H1 (cell line): ENCODE results near the gene GPR137.

Experiments
- BCL11A ChIP-seq, 2 experiments: IDR thresholded peaks; one replicate each; pipeline ENCODE4 v1.6.1; 2011; ENCODE audit warnings: low read depth in 2 of 2, low read length in 2 of 2, mild to moderate bottlenecking in 2 of 2
- EP300 ChIP-seq, 2 experiments: IDR thresholded peaks; 1 replicate in 1 of 2; 2 replicates in 1 of 2; pipeline ENCODE4 v1.6.1; 2011 to 2012; ENCODE audit warnings: low read depth in 2 of 2, low read length in 2 of 2, mild to moderate bottlenecking in 2 of 2, borderline replicate concordance in 1 of 2, inconsistent platforms in 1 of 2, moderate library complexity in 1 of 2
- EZH2 ChIP-seq: fragments of 200-600 bp; sonication (generic); IDR thresholded peaks from 2 replicates; pipeline ENCODE4 v1.7.1; 2012; ENCODE audit warnings: low read depth, mild to moderate bottlenecking, moderate library complexity, low read length, inconsistent platforms; ENCODE audit not compliant: severe bottlenecking
- POLR2A ChIP-seq, 2 experiments: IDR thresholded peaks; 1 replicate in 1 of 2; 2 replicates in 1 of 2; pipeline ENCODE4 v1.6.1; 2011; ENCODE audit warnings: low read depth in 2 of 2, low read length in 2 of 2, mild to moderate bottlenecking in 2 of 2; ENCODE audit errors: control extremely low read depth in 1 of 2
- SUZ12 ChIP-seq: fragments of 200-600 bp; sonication (generic); IDR thresholded peaks from 2 replicates; pipeline ENCODE4 v1.6.1; 2012; ENCODE audit warnings: mild to moderate bottlenecking, inconsistent platforms, low read length, moderate library complexity, mixed read lengths
- TAF1 ChIP-seq: IDR thresholded peaks from 2 replicates; pipeline ENCODE4 v1.6.1; 2011; ENCODE audit warnings: mild to moderate bottlenecking, low read depth, low read length
- TF ChIP-seq, protein P1 (sequence below), 3 experiments: IDR thresholded peaks; 1 replicate in 2 of 3; 2 replicates in 1 of 3; pipeline versions ENCODE4 v1.5.1 to v1.6.1; 2011; ENCODE audit warnings: low read length in 3 of 3, mild to moderate bottlenecking in 3 of 3, inconsistent platforms in 2 of 3, low read depth in 1 of 3, moderate library complexity in 1 of 3; ENCODE audit not compliant: insufficient read depth in 1 of 3; ENCODE audit errors: control extremely low read depth in 1 of 3
- TF ChIP-seq, protein P2 (sequence below): IDR thresholded peaks from 2 replicates; pipeline ENCODE4 v1.6.1; 2011; ENCODE audit warnings: low read depth, mild to moderate bottlenecking, low read length; ENCODE audit not compliant: insufficient read depth
- TF ChIP-seq, protein P3 (sequence below): IDR thresholded peaks from 2 replicates; pipeline ENCODE4 v1.6.1; 2011; ENCODE audit warnings: low read length, improper control_type of control experiment

DNA sequence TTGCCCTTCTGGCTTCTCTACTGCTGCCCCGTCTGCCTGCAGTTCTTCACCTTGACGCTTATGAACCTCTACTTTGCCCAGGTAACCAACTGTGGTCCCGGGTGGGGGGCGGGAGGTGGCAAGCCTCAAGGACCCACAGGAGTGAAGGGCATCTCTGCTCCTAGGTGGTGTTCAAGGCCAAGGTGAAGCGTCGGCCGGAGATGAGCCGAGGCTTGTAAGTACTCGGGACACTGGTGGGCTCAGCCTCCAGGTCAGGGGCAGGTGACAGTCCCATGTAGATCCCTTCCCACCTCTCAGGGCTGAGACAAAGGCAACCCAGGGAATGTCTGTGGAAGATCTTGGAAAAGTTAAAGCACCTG, 1.1 kb downstream of the GPR137 start:
- TF ChIP-seq, protein P1, sequence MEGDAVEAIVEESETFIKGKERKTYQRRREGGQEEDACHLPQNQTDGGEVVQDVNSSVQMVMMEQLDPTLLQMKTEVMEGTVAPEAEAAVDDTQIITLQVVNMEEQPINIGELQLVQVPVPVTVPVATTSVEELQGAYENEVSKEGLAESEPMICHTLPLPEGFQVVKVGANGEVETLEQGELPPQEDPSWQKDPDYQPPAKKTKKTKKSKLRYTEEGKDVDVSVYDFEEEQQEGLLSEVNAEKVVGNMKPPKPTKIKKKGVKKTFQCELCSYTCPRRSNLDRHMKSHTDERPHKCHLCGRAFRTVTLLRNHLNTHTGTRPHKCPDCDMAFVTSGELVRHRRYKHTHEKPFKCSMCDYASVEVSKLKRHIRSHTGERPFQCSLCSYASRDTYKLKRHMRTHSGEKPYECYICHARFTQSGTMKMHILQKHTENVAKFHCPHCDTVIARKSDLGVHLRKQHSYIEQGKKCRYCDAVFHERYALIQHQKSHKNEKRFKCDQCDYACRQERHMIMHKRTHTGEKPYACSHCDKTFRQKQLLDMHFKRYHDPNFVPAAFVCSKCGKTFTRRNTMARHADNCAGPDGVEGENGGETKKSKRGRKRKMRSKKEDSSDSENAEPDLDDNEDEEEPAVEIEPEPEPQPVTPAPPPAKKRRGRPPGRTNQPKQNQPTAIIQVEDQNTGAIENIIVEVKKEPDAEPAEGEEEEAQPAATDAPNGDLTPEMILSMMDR (IDR thresholded peaks at IDR 0.05; ENCODE audit: control extremely low read depth in 1 of 3, insufficient read depth in 1 of 3, low read depth in 1 of 3, low read length in 3 of 3): no peak
- TF ChIP-seq, protein P2, sequence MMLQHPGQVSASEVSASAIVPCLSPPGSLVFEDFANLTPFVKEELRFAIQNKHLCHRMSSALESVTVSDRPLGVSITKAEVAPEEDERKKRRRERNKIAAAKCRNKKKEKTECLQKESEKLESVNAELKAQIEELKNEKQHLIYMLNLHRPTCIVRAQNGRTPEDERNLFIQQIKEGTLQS: no peak
- no peak for TF ChIP-seq EP300 (IDR thresholded peaks at IDR 0.05; ENCODE audit: borderline replicate concordance in 1 of 2, low read depth in 2 of 2, low read length in 2 of 2)
- TF ChIP-seq SUZ12: no peak
- TF ChIP-seq EZH2: no peak
- TF ChIP-seq BCL11A (IDR thresholded peaks at IDR 0.05; ENCODE audit: low read depth in 2 of 2, low read length in 2 of 2): no peak
- TF ChIP-seq, protein P3, sequence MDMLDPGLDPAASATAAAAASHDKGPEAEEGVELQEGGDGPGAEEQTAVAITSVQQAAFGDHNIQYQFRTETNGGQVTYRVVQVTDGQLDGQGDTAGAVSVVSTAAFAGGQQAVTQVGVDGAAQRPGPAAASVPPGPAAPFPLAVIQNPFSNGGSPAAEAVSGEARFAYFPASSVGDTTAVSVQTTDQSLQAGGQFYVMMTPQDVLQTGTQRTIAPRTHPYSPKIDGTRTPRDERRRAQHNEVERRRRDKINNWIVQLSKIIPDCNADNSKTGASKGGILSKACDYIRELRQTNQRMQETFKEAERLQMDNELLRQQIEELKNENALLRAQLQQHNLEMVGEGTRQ: no peak
- no peak for TF ChIP-seq TAF1
- TF ChIP-seq POLR2A (IDR thresholded peaks at IDR 0.05; ENCODE audit: control extremely low read depth in 1 of 2, low read depth in 2 of 2, low read length in 2 of 2): no peak
